Left ventricle myocardium inferior (tissue), 1 donor: ENCODE results near the gene SNX15. TPM values are rescaled to one million over a fixed set of nuclear protein-coding genes. Genes with fewer than 3 reads are reported as not detected.

Experiments used
- DNase-seq: peaks from one replicate; pipeline ENCODE4 v3.0.0-alpha.2; 2020
- H3K27ac ChIP-seq: fragments of 200-600 bp; replicated peaks from 2 replicates; pipeline ENCODE4 v1.8.0; 2021
- H3K27me3 ChIP-seq: fragments of 200-600 bp; 2 replicates; pipeline ENCODE4 v1.8.0; 2021; ENCODE audit warnings: low read depth
- H3K36me3 ChIP-seq: fragments of 200-600 bp; 2 replicates; pipeline ENCODE4 v1.8.0; 2021
- H3K4me1 ChIP-seq: fragments of 200-600 bp; 2 replicates; pipeline ENCODE4 v1.8.0; 2021
- H3K4me3 ChIP-seq: fragments of 200-600 bp; 2 replicates; pipeline ENCODE4 v1.8.0; 2021; ENCODE audit warnings: mild to moderate bottlenecking, moderate library complexity
- H3K9me3 ChIP-seq: fragments of 200-600 bp; replicated peaks from 2 replicates; pipeline ENCODE4 v1.8.0; 2021
- intact Hi-C: fragments of 100-400 bp; cut with micrococcal nuclease; formaldehyde crosslinking; loops from one replicate; pipeline ENCODE4 v1.11.0; 2022
- microRNA-seq: library from miRNA; unstranded; fragments of <30 nt; microRNA quantifications from one replicate; pipeline ENCODE4 v1.2.0, GENCODE V29; 2020
- total RNA-seq: library from RNA; stranded (reverse); fragmentation: NEBNext Ultra II Directional; extraction: Animal tissue kit (Norgen Biotek cat#: 25700); gene quantifications from one replicate; pipeline ENCODE4 v1.2.1, GENCODE V29; 2021
- TF ChIP-seq, protein P1 (sequence below): fragments of 200-600 bp; IDR thresholded peaks from 2 replicates; pipeline ENCODE4 v1.8.0; 2021; ENCODE audit warnings: antibody characterized with exemption, mild to moderate bottlenecking, borderline replicate concordance
- donor health status: DM: no; HTN: yes; CAD: no; lungs with severe emphysema.

SNX15 gene
- total RNA-seq, 1 donor from 2014 or later = 15.7 TPM

DNA sequence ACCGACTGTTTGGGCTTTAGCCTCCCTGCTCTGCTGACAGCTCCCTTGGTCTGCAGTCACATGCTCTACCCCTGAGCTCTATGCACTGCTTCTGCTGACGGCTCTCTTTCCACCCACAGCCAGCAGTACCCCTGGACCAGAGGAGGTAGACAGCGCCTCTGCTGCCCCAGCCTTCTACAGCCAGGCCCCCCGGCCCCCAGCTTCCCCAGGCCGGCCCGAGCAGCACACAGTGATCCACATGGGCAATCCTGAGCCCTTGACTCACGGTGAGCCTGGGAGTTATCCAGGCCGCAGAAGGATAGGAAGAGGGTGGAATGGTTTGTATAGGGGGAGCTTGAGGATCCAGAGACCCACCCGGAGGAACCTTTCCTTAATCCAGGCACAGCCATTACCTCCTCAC, 59.6 kb downstream of the SNX15 start:
- Histone ChIP-seq H3K4me3 (no peak overlapping the region), H3K36me3 (peaks cover 46% of the 10 kb centered on the region), H3K9me3 (no peaks in the 10 kb centered on the region), H3K27me3 (no peaks in the 10 kb centered on the region), H3K27ac (no peak overlapping the region), H3K4me1 (peaks cover 27% of the 10 kb centered on the region)
- DNase-seq = no peak
- intact Hi-C loops = no loop called here
- TF ChIP-seq, protein P1, sequence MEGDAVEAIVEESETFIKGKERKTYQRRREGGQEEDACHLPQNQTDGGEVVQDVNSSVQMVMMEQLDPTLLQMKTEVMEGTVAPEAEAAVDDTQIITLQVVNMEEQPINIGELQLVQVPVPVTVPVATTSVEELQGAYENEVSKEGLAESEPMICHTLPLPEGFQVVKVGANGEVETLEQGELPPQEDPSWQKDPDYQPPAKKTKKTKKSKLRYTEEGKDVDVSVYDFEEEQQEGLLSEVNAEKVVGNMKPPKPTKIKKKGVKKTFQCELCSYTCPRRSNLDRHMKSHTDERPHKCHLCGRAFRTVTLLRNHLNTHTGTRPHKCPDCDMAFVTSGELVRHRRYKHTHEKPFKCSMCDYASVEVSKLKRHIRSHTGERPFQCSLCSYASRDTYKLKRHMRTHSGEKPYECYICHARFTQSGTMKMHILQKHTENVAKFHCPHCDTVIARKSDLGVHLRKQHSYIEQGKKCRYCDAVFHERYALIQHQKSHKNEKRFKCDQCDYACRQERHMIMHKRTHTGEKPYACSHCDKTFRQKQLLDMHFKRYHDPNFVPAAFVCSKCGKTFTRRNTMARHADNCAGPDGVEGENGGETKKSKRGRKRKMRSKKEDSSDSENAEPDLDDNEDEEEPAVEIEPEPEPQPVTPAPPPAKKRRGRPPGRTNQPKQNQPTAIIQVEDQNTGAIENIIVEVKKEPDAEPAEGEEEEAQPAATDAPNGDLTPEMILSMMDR = no peak

DNA sequence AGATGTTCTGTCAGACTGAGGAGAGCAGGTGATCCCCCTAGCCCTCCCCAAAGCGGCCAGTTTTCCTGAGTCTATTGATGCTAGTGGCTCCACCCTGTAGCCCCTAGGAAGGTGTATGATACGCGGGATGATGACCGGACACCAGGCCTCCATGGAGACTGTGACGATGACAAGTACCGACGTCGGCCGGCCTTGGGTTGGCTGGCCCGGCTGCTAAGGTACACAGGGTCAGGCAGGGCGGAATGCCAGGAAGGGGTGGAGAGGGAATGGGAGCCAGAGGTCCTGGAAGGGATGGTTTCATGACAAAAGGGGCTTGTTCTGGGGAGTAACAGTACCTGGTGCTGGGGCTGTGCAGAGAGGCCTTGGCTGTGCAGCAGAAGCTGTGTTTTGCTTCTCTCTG, 60.0 kb downstream of the SNX15 start:
- H3K27me3 ChIP-seq = no peaks in the 10 kb centered on the region
- H3K4me1 ChIP-seq = peaks cover 27% of the 10 kb centered on the region
- H3K36me3 ChIP-seq = peaks cover 46% of the 10 kb centered on the region
- H3K4me3 ChIP-seq = no peak overlapping the region
- TF ChIP-seq, protein P1 = no peak
- H3K27ac ChIP-seq = no peak overlapping the region
- intact Hi-C loops = no loop called here
- DNase-seq = no peak
- H3K9me3 ChIP-seq = no peaks in the 10 kb centered on the region

DNA sequence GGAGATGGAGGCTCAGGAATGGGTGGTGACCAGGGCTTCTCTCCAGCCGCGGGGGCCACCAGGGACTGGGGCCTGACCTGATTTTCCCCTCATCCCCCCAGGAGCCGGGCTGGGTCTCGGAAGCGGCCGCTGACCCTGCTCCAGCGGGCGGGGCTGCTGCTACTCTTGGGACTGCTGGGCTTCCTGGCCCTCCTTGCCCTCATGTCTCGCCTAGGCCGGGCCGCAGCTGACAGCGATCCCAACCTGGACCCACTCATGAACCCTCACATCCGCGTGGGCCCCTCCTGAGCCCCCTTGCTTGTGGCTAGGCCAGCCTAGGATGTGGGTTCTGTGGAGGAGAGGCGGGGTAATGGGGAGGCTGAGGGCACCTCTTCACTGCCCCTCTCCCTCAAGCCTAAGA, 60.6 kb downstream of the SNX15 start:
- TF ChIP-seq, protein P1 = no peak
- Histone ChIP-seq H3K4me1 (peaks cover 27% of the 10 kb centered on the region), H3K27me3 (no peaks in the 10 kb centered on the region), H3K36me3 (peaks cover 46% of the 10 kb centered on the region), H3K27ac (no peak overlapping the region), H3K9me3 (no peaks in the 10 kb centered on the region), H3K4me3 (no peak overlapping the region)
- intact Hi-C loops = no loop called here
- no peak for DNase-seq

DNA sequence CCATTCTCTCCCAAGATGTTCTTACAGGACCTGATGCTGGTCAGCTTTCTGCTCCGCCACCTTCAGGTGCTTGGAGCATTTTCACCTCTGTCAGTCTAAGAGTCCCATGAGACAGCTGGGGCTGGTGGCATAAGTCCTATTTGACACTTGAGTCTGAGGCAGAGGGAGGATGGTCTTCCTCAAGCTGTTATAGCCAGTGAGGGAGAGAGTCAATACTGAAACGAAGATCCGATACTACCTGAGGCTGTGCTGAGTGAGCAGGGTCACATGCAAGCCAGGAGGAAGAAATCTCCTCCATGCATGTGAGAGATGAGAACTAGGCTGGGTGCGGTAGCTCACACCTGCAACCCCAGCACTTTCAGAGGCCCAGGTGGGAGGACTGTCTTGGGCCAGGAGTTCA, 62.4 kb downstream of the SNX15 start:
- TF ChIP-seq, protein P1 = no peak
- intact Hi-C loops = no loop called here

More for the DNA sequence above, 62.4 kb downstream of the SNX15 start:
- Histone ChIP-seq H3K4me3 (no peak overlapping the region), H3K36me3 (peaks cover 46% of the 10 kb centered on the region), H3K4me1 (peaks cover 11% of the 10 kb centered on the region), H3K27me3 (no peaks in the 10 kb centered on the region), H3K27ac (no peak overlapping the region), H3K9me3 (no peaks in the 10 kb centered on the region)
- DNase-seq = no peak

Small RNA genes lying within 50 kb of the gene (microRNA-seq; reads per million reads assigned to microRNA genes)
- gene MIR6879 = not detected

Other genes starting within 250 kb of the SNX15 start
- 188 TPM for gene SF1, start 248.9 kb upstream of the SNX15 start, total RNA-seq
- gene MAP4K2, start 224.2 kb upstream of the SNX15 start, total RNA-seq = 7.5 TPM
- 8.7 TPM for gene MEN1, start 216.9 kb upstream of the SNX15 start, total RNA-seq
- gene CDC42BPG, start 182.8 kb upstream of the SNX15 start, total RNA-seq = 1.1 TPM
- gene EHD1, start 148.8 kb upstream of the SNX15 start, total RNA-seq = 40.3 TPM
- gene ATG2A, start 110.2 kb upstream of the SNX15 start, total RNA-seq = 13.1 TPM
- gene PPP2R5B, start 102.8 kb upstream of the SNX15 start, total RNA-seq = 22.5 TPM
- gene GPHA2, start 91.5 kb upstream of the SNX15 start, total RNA-seq = not detected
- not detected for gene MAJIN, start 55.3 kb upstream of the SNX15 start, total RNA-seq
- gene BATF2, start 30.5 kb upstream of the SNX15 start, total RNA-seq = 1.3 TPM
- 128 TPM for gene ARL2, start 13.3 kb upstream of the SNX15 start, total RNA-seq
- 5.6 TPM for gene SAC3D1, start 13.8 kb downstream of the SNX15 start, total RNA-seq
- gene NAALADL1, start 31.1 kb downstream of the SNX15 start, total RNA-seq = 4.8 TPM
- 1.3 TPM for gene CDCA5, start 56.6 kb downstream of the SNX15 start, total RNA-seq
- gene ZFPL1, start 56.8 kb downstream of the SNX15 start, total RNA-seq = 23.1 TPM
- gene VPS51, start 68.8 kb downstream of the SNX15 start, total RNA-seq = 92.2 TPM
- gene TM7SF2, start 84.4 kb downstream of the SNX15 start, total RNA-seq = 56.7 TPM
- 6.1 TPM for gene ZNHIT2, start 90.3 kb downstream of the SNX15 start, total RNA-seq
- gene FAU, start 94.7 kb downstream of the SNX15 start, total RNA-seq = 629 TPM
- 32.1 TPM for gene MRPL49, start 94.9 kb downstream of the SNX15 start, total RNA-seq
- gene SYVN1, start 107.1 kb downstream of the SNX15 start, total RNA-seq = 25.6 TPM
- gene SPDYC, start 142.8 kb downstream of the SNX15 start, total RNA-seq = not detected
- gene CAPN1, start 154.5 kb downstream of the SNX15 start, total RNA-seq = 74.6 TPM
- 3.8 TPM for gene POLA2, start 234.5 kb downstream of the SNX15 start, total RNA-seq